Epithelial cell of prostate (primary cell): Measurements from ENCODE around the gene C3orf20.

Source experiments
- DNase-seq: peaks from one replicate; pipeline ENCODE4 v3.0.0-alpha.2; 2011; ENCODE audit warnings: low read depth, low spot score
- H3K27ac ChIP-seq: fragments of 450-650 bp; 2 replicates; pipeline ENCODE4 v1.5.1; 2017; ENCODE audit warnings: mild to moderate bottlenecking

Gene C3orf20

DNA sequence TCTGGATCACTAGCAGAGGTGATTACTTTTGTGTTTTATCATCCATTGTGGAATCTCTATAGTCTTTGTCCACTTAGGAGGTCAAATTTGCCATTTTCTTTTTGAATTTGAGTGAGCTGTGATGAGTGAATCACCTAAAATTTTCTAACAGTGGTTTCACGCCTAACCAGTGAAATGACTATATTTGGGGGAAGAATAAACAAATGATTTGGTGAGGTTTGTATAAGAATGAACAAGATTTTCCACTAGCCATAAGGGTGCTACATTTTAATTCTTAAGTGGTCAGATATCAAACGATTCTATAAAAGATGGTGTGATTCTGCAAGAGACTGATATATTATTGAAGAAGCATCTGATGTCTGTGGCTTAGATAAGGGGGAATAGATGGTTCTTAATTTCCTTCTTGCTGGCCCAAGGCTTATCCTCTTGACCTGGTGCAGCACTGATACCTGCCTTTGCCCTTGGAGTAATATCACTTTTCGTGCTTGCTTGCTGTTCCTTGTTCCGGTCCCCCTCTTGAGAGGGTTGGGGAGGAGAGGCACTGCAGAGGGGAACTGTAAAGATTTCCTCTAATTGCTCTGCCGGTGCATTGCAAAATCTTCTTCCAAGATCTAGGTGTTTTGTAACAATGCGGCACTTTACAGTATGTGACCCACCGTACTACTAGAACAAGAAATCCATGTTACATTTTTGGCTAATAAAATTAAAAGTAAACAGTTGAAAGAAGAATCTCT lies 14.5 kb downstream of the C3orf20 start:
- DNase-seq: no peak
- H3K27ac ChIP-seq: no peak overlapping the region

DNA sequence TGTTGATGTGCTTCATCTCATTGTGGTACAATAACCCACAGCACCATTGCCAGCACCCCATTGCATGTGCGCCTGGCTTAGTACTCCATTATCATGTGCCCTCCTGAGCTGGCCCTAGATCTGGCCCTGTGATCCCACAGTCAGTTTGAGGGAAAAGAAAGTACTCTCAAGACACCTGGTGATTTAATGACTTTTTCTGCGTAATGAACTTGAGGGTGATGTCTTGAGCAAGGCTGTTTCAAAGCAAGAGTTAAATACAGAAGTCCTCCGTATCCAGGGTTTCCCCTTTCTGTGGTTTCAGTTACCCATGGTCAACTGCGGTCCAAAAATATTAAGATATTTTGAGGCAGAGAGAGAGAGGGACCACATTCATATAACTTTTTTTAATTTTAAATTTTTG lies 16.3 kb downstream of the C3orf20 start:
- H3K27ac ChIP-seq: no peak overlapping the region
- DNase-seq: no peak

DNA sequence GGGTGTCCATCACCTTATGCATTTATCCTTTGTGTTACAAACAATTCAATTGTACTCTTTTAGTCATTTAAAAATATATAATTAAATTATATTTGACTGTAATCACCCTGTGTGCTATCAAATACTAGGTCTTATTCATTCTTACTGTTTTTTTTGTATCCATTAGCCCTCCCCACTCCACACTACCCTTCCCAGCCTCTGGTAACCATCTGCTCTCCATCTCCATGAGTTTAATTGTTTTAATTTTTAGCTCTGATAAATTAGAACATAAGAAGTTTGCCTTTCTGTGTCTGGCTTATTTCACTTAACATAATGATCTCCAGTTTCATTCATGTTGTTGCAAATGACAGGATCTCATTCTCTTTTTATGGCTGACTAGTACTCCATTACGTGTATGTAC lies 16.8 kb downstream of the C3orf20 start:
- DNase-seq: no peak
- H3K27ac ChIP-seq: no peak overlapping the region

DNA sequence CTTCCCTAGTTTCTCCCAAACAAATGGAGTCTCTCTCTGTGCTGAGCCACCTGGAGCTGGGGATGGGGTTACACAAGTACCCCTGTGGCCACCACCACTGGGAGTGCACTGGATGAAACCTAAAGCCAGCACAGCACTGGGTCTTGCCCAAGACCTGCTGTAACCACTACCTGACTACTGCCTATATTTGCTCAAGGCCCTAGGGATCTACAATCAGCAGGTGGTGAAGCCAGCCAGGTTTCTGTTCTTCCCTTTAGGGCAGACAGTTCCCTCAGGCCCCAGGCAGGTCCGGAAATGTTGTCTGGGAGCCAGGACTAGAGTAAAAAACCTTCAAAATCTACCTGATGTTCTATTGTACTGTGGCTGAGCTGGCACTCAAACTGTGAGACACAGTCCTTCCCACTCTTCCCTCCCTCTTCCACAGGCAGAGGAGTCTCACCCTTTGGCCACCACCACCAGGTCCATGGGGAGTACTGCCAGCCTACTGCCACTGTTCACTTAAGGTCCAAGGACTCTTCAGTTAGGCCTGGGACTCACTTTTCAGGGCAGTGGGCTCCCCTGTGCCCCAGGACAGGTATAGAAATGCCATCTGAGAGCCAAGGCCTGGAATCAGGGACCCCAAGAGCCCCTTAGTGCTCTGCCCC lies 23.8 kb downstream of the C3orf20 start:
- DNase-seq: no peak
- no peak overlapping the region for H3K27ac ChIP-seq

DNA sequence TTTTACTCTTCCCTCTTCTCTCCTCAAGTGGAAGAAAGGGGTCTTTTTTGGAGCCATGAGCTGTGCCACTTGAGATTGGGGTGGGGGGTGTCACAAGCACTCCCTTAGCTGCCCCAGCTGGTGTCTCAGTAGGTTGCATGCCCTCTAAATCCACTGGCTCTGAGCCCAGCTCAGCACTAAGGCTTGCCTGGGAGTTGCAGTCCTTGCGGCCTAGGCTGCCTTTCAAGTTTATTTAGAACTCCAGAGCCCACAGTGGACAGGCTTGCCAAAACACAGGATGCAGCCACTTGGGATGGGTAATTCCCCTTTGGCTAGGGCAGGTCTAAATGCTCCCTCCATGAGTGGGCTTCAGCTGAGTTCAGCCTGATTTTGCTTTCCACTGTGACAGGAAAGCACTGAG lies 24.7 kb downstream of the C3orf20 start:
- no peak overlapping the region for H3K27ac ChIP-seq
- no peak for DNase-seq

DNA sequence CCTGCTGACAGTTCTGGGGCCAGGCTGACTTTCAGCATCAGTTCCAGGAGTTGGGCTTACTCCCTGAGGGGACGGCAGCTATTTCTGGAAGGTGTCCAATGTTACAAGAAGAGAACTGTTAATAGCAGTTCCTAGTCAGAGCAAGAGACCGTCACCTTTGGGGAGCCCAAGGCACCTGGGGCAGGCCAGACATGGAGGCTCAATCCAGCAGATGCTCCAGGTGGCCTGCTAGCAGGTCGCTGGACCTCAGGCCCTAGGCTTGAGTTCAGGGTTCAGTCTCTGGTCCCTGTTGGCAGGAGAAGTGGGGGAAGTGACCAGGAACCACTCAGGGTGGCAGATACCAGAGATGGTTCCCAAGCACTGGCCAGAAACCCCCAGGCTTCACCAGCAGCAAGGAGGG lies 25.9 kb downstream of the C3orf20 start:
- DNase-seq: no peak
- no peak overlapping the region for H3K27ac ChIP-seq

DNA sequence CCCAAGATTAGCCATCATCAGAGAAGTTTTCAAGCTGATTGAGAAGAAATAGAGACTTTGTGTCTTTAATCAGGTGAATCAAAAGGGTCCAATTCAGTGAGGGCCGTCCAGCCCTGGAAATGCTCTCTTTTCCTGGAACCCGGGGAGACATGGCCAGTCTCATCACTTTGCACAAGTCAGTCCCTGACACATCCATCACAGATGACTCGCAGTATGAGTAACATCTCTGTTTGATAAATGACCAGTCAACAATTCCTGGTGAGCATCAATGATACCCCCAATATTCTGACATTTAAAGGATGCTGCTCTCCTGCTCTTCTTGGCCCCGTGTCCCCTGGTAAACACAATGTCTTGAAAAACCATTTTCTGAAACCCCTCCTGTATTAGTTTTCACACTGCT lies 26.7 kb downstream of the C3orf20 start:
- no peak for DNase-seq
- H3K27ac ChIP-seq: no peak overlapping the region

DNA sequence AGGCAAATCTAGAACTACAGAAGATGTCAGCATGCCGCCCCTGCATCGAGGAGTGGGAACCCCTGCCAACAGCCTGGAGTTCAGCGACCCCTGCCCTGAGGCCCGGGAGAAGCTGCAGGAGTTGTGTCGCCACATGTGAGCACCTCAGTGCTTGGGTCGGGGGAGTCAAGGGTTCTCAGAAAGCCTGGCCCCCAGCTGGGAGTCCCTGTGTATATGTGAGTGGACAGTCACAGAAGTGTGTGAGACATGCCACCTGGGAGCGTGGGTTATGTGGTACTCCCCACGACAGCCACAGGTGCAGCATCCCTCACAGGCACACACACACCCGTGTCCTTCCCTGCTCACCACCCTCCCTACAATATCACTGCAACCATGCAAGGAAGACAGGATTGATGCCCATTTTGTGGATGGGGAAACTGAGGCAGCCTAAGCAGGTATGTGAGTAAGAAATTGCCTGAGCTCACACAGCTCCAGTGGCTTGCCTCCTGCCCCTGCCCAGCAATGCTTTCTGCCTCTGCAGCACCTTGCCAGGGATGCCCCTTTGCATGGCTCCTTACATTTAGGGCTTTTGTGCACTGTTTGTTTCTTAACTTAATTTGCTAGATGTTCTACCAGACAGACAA lies 28.3 kb downstream of the C3orf20 start:
- DNase-seq: no peak
- no peak overlapping the region for H3K27ac ChIP-seq

DNA sequence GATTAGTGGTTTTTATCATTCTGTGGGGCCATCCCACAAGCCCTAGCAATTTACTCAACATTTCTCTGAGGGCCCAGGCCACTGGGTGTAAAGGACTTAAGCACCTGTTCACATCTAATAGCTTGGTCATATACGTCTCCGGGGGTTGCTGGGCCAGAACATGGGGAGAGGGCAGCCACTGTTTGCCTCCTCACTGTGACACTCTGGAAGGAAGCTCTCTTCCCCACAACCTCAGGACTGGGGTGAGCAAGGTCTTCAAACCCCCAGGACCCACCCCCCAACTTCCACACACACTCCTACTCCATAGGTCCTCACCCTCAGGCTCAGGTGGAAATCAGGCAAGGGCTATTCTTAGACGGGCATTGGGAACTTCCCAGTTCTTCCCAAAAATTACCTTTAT lies 28.9 kb downstream of the C3orf20 start:
- no peak overlapping the region for H3K27ac ChIP-seq
- no peak for DNase-seq

DNA sequence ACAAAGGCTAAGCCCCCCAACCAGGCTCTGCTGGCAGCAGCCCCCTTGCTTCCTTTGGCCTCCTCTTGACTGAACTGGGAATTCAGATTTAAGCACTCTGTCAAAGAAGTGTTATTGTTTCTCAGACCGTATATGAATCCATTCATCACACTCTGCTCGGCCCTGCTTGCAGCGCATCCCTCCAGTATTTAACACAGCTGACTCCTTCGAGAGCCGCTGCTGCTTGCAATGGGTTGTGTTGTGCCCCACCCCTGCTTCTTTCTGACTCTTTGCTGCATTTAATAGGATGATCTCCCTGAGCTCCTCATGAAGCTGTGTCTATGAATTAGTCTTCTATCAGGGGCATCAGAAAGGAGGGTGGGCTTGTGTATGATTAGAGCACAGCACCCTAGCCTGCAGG lies 31.2 kb downstream of the C3orf20 start:
- DNase-seq: no peak
- no peak overlapping the region for H3K27ac ChIP-seq

DNA sequence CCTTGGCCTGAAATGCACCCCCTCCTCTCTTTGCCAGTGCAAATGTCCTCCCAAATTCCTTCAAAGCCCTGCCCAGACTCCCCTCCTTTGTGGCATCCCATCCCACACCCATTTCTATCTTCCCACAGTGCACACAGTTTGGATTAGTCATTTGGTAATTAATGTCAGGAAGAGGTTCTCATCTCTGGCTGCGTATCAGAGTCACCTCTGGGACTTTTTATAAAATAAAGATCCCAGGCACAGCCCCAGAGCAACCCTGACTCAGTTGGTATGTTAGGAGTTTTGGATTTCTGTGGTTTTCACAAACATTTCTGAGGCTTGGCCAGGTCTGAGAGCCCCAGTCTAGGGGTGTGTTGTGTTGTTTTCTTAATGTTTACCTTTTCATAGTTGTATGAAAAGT lies 41.6 kb downstream of the C3orf20 start:
- H3K27ac ChIP-seq: no peak overlapping the region
- DNase-seq: no peak

DNA sequence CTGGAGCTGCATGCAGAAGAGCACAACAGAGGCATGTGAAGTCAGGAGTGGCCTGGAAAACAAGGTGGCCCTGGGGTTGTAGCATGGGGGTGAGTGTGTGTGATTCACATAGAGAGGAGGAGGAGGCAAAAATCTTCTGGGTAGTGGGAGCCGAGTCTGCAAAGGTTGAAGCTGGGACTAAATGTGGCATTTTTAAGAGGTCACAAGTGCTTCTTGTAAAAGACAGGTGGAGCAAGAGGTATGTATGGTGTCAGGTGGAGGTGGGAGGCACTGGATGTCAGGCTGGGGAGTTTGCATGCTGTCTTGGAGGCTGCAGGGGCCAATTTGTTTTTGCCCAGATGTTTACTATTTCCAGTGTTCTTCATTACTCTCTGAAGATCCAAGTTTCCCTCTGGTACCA lies 42.4 kb downstream of the C3orf20 start:
- no peak overlapping the region for H3K27ac ChIP-seq
- no peak for DNase-seq

DNA sequence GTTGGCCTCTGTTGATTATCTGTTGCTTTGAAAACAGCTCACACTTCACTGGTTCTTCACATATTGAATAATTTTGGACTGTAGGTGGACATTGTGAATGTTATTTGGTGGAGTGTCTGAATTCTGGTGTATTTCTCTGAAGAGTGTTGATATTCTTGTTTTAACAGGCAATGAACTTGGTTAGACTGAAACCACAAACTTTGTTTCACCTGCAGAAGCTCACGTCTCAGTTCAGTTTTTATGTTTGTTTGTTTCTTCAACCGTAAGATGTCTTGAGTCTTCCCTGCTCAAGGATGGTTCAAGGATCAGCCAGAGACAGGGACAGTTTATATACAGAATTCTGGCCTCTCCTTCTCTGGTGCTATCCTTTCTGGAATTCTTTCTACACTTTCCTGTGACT lies 43.6 kb downstream of the C3orf20 start:
- H3K27ac ChIP-seq: no peak overlapping the region
- DNase-seq: no peak

DNA sequence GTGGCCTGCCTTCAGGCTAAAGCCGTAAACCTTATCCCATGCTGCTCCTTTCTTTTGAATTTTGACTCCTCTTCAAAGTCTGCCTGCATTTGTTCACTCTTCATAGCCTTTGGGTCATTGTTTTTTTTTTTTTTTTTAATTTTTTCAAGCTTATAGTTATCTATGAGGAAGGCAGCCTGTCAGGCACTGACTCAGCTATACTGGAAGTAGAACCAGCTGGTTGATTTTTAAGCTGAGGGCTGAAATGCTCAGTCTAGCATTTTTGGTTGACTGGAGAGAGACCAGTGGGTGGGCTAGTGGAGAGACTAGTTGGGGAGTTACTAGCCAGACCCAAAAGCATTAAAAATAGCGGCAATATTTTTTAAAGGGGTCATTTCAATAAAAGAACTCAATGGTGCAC lies 44.1 kb downstream of the C3orf20 start:
- no peak for DNase-seq
- no peak overlapping the region for H3K27ac ChIP-seq

DNA sequence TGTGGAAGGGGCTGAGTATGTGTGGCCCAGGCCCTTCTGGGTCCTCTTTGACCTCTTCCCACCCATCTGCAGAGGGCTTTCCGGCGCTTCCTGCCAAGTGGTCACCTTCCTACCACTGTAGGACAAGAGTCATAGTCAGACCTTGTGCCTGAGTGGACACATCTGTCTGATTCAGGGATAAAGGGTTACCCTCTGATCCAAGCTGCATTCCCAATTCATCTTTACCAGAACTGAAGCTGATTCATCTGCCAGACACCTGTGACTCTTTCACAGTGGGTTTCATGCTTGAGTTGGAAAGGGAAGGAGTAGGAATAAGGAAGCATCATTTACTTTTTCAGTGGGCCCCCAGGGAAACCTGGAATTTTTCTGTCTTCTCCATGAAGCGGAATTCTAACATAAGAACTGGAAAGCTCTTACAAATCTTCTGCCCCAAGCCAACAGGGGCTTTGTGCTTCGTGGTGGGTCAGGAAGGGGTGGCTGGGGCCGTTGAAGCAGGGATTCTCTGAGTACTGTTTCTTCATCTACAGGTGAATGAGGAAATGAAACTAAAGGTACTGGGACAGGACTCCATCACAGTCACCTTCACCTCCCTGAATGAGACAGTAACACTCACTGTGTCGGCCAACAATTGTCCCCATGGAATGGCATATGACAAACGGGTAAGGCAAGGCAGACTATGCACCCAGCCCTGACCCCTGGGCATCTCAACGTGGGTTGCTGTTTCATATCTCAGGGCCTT lies 46.4 kb downstream of the C3orf20 start:
- no peak for DNase-seq

DNA sequence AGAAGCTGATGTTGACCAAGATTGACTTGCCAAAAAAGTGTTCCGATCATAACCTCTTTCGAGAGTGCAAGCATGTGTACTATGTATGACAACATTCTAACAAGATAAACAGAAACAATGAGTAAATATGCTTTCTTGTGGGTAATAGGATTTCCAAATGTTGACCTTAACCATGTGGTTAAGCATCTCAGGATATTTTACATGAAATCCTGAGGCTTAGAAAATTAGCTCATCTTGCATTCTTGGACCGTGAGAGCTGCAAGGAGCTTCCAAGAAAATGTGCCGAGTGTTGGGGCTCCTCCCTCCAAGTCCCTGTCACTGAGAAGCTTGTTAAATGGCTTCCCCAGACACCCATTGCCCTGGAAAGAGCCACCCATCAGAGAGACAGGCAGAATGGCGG lies 50.1 kb downstream of the C3orf20 start:
- no peak for DNase-seq
- no peak overlapping the region for H3K27ac ChIP-seq

More for the DNA sequence above, 46.4 kb downstream of the C3orf20 start:
- H3K27ac ChIP-seq: no peak overlapping the region

DNA sequence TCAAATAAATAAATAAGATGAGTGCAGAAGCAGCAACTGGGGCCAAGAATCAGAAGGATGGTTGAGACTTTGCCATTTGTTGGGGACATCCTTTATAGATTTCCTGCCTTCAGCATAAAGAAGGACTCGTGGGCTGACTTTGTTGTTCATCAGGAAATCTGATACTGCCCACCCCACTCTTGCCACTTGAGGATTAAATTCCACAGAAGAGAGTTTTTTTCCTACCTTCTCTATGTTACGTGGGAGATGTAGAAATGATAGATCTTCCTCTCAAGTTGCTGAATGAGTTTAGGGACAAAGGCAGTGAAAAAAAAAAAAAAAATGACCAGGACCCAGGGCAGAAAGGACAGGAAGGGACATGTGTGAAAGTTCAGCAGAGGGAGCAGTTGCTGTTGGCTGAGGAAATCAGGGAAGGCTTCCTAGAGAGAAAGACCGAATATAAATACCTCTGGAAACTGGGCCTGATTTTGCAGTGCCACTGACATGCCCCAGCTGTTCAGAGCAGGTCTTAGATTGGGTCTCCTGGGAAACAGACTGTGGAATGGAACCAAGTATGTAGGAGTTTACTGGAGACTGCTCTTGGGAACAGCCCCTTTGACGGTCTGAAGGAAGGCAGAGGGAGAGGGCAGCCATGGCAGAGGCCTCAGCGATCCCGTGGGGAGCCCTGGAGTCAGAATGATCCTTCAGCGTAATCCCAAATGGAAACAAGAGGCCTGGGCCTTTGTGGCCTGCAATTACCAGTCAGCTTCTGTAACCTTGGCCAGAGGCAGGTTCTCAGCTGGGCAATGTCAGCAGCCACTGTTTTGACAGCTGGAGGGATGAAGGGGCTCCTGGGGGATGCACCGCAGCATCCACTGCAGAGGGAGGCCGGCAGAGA lies 50.9 kb downstream of the C3orf20 start:
- no peak for DNase-seq
- H3K27ac ChIP-seq: no peak overlapping the region

DNA sequence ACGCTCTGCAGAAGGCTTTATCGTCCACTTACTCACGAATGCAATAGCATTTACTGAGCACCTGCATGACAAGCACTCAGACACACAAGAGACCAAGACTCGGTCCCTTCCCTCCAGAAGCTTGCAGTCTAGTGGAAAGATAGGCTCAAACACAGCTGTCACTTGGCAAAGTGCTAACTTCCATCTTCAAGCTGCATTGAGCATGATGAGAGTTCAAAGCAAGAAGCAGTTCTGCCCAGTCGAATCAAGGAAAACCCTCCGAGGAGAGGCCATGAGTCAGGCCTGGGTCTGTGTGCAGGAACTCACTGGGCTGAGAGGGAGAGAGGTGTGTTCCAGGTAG lies 51.5 kb downstream of the C3orf20 start:
- DNase-seq: no peak
- H3K27ac ChIP-seq: no peak overlapping the region

DNA sequence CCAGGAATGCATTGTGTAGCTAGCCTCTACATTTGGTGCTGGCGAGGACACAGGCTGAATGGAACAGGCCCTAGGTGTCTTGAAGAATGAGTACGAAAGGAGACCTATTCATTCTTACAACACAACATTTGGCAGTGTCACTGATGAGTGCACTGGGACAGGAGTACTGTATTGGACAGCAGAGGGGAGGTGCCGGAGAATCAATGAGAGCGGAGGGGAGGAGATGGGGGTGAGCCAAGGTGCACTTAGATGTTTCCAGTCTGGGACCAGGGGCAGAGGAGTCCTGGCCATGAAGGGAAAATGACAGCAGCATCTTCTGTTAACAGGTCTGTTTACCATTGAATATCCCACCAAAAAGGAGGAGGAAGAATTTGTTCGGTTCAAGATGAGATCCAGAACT lies 53.2 kb downstream of the C3orf20 start:
- H3K27ac ChIP-seq: no peak overlapping the region
- no peak for DNase-seq

DNA sequence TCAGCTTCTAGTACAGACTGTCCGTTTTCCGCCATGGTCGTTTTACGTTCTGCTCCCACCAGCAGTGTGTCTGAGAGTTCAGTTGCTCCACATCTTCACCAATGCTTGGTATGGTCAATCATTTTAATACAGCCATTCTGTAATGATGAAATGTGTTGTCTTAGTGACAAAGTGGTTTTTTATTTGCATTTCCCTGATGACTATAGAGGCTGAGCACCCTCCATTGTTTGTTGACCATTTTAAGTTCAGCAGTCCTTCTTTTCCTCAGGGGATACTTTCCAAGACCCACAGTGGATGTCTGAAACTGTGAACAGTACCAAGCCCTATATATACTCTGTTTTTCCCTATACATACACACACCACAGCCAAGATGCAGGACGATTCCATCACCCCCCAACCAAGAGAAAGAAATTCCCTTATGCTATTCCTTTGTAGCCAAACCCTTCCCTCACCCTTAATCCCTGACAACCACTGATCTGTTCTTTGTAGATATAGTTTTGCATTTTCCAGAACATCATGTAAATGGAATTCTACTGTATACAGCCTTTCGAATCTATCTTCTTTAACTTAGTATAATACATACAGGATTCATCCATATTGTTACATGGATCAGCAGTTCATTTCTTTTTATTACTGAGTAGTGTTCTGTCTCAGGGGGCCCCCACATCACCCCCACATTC lies 55.9 kb downstream of the C3orf20 start:
- no peak for DNase-seq
- no peak overlapping the region for H3K27ac ChIP-seq
